RPMI7951 (cell line): ENCODE results near the gene USF3. TPM values are rescaled to one million over a fixed set of nuclear protein-coding genes. Genes with fewer than 3 reads are reported as not detected.
"Not testable (repeated sequence)": the region's sequence is repeated elsewhere in the genome, so short reads cannot be mapped to it uniquely, and the experiment has no call there.

Source experiments
- DNase-seq: peaks from one replicate; pipeline ENCODE4 v3.0.0-alpha.2; 2012; ENCODE audit warnings: low read depth
- total RNA-seq: library from RNA; depleted of rRNA; stranded (reverse); fragments of >200 nt; shearing (Covaris generic); gene quantifications from 2 replicates; pipeline ENCODE4 v1.2.3, GENCODE V29; 2014

USF3 gene
- total RNA-seq, 1 experiment from 2014 or later = 10.6 TPM

GRCh38 chr3:113654851-113655250 is 41.6 kb downstream of the USF3 start:
- DNase-seq = no peak

DNA sequence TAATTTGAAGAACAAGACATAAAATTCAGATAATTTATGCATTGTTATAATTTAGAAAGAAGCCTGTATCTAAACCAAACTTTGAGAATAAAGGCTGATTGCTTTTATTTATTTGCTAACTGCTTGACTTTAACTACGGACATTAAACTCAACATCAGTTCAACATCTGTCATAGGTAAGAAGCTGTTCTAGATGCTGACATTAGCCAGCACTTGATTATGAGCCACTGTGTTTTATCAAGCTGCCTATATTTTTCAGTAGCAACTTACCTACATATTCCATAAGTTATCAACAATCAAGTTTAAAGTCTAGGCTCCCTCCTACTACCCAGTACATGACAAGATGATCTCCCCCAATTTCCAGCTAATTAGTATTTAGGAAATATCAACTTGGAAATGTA is 42.1 kb downstream of the USF3 start:
- DNase-seq = no peak

DNA sequence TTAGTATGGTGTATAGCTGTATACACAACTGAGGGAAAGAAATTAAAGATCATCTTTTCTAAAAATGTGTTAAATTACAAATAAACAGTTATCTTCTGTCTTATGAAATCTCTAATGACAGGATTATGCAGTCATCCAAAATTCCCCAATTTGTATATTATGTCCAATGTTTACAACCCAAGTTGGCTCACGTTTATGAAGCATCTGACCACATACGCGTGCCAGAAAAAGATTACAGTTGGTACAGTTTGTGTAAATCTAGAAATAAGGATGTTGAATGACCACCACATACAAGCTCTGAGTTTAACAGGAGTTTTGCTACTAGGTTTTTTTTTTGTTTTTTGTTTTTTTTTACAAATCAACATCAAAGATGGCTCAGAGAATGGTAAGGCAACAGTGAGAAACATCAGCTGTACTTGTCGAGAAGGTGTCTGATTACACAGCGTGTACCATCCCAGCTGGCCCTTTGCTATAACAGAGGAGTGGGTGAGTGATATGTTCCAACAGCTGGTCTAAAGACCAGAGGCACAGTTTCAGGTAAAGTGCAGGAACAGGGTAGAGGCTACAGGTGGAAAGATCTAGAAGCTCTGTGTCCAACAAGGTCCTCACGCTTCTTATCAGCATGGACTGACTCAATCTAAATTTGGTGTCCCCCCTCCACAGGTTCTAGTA is 47.1 kb downstream of the USF3 start:
- no peak for DNase-seq

DNA sequence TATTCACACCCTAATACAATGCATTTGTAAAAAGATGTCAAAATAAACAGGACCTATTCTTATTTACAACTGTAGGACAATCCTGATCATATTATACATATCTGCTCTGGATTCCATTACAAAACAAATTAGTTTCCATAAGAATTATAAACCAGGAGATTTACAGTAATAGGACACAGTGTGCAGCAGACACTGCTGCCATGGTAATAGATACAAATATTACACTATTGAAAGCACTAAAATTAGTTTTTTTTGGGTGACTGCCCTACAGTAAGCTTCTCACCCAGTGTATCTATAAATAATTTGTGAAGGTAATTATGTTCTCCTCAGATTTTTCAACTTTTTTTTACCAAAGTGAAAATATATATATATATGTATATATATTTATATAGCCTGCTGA is 47.9 kb downstream of the USF3 start:
- DNase-seq = no peak

- no peak for DNase-seq
These were observed 52.9 kb downstream of the USF3 start for GRCh38 chr3:113643583-113643982.

DNA sequence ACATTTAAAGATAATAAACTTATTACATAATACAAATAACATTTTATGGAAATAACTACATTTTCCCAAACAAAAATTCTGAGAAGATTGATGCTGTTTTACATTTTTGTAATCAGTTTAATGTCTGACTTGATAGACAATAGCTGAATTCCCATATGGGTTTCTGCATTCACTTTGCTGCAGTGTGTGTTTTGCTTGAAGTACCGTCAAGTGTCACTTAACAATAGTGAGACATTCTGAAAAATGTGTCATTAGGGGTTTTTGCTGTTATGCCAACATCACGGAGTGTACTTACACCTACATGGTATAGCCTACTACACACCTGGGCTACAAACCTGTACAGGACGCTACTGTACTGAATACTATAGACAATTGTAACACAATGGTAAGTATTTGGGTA is 57.5 kb downstream of the USF3 start:
- no peak for DNase-seq

DNA sequence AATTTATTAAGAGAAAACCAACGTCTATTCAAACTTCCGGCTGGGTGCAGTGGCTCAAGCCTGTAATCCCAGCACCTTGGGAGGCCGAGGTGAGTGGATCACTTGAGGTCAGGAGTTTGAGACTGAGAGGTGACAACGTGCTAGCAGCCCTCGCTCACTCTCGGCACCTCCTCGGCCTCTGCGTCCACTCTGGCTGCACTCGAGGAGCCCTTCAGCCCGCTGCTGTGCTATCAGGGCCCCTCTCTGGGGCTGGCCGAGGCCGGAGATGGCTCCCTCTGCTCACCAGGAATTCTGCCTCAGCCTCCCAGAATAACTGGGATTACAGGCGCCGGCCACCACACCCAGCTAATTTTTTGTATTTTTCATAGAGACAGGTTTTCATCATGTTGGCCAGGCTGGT is 58.7 kb downstream of the USF3 start:
- no peak for DNase-seq

- not testable (repeated sequence) for DNase-seq
These were observed 60.4 kb downstream of the USF3 start for GRCh38 chr3:113636034-113636433.

- no peak for DNase-seq
These were observed 61.5 kb downstream of the USF3 start for GRCh38 chr3:113634782-113635474.

DNA sequence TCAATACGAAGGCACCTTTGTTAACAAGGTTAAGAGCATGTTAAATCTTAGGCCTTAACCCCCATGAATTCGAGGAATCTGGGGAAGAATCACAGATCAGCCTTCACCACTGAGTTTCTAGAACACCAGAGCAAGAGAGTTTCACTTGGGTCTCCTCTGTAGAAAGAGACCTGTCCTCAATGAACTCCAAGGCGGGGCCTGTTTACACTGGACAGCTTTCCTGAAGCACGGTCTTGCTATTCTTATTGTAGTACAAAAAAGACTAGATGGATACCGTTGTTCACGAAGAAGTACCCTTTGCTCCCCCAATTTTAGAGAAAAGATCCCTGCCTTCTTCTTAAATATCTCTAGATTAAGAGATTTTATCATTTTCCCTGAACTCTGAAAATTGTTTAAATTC is 64.9 kb downstream of the USF3 start:
- DNase-seq = no peak

DNA sequence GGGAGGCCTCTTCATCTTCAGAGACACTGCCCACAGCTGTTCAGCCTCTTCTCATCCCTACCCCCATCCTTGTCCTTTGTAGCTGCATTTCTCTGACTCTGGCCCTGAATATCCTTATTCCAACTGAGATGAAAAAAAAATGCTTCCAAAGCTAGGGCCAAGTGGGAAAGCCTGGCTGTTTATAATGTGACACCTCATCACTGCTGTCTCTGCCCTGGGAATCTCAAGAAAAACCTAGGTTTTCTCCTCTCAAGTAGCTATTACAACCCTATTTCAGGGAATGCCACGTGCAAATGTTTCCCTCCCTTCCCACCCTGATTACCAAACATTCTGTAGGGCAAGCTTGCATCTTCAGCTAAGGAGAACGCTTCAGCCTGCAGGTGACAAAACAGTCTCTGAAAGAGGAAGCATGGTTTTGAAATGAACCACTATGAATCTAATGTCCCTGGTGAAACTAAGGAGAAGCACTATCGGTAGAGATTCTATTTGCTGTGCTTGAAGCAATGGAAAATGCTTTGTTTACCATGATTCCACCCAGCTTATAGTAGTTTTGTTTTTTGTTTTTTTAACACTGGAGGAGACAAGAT is 65.4 kb downstream of the USF3 start:
- no peak for DNase-seq

GRCh38 chr3:113629584-113630421 is 66.6 kb downstream of the USF3 start:
- DNase-seq = no peak

- no peak for DNase-seq
These were observed 67.7 kb downstream of the USF3 start for GRCh38 chr3:113628788-113629187.

DNA sequence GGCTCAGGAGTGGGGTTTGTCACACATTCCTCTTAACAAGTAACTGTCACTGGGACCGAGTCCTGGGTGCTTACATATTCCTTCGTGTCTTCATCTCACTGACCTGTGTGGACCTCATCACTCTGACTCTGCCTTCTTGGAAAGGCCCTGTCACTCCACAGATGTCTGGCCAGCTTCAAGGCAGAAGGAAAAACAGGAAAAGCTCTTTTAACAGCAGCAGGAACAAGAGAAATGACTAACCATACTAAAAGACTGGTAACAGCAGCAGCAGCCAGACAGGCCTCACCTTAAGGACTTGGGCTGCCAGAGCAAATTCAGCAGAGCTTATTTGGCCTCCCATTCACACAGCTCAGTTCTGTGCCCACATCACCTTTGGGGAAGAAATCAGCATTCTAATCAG is 68.1 kb downstream of the USF3 start:
- DNase-seq = no peak

DNA sequence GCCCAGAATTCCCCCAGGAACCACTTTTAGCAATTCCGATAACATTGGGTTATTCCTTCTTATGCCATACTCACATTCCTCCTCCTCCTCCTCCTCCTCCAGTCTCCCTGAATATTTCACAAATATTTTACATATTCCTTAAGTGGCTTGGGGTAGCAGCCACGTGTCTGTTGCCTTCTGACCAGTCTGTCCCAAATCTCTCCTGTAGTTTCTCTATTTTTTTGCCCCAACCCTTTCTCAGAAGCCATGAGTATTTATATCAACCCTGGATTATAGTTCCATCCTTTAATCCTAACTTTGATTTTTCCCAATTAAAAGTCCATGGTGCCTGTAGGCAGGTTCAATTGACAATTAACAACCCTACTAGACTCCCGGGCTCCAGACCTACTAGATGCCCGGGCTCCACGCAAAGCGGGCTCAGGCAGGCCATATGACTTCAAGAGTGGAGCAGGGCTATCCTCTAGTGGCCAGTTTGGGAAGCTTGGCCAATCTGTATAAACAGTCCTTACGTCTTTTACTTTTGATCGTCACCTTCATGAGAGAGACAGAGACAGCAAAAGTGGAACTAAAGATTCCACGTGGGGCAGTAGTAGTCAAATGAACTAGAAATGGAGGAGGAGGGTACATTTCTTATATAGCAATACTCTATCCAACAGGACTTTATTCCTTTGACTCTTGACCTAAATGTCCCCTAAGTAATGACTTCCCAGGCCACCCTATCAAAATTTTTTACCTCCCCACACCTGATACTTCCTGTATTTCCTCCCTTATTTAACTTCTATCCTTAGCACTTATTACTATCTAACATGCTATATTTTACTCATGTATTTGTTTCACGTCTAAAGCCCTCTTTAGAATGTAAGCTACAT is 69.7 kb downstream of the USF3 start:
- peak; percentile 76 for DNase-seq

- DNase-seq = peak; percentile 10
These were observed 70.6 kb downstream of the USF3 start for GRCh38 chr3:113625834-113626233.

DNA sequence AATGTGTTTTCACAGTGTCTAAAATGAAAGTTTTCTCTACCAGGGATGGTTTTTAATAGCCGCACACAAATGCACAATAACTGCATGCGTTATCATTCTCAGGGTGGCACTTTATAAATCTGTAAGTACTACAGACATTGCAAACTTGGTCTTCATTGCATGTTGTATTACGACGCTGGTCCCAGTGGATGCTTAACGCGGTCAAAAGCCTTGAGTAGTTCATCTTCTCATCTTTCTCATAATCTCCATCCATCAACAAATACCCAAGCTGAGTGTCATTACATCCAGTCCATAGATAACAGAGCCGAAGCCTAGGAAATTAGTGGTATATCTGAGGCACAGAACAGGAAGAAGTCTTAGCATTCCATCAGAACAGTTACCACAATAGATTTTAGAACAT is 72.6 kb downstream of the USF3 start:
- no peak for DNase-seq

DNA sequence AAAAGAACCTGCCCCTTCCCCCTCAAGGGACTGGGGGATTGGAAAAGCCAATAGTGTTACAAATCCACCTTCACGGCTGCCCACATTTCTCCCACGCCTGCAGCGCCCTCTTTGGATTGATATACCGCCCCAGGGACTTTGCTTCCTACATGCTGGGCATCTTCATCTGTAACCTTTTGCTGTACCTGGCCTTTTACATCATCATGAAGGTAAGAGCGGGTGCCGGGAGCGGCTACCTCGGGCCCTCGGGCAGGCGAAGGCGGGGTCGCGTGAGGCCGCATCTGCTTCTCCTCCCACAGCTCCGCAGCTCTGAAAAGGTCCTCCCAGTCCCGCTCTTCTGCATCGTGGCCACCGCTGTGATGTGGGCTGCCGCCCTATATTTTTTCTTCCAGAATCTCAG is 73.1 kb downstream of the USF3 start:
- no peak for DNase-seq

DNA sequence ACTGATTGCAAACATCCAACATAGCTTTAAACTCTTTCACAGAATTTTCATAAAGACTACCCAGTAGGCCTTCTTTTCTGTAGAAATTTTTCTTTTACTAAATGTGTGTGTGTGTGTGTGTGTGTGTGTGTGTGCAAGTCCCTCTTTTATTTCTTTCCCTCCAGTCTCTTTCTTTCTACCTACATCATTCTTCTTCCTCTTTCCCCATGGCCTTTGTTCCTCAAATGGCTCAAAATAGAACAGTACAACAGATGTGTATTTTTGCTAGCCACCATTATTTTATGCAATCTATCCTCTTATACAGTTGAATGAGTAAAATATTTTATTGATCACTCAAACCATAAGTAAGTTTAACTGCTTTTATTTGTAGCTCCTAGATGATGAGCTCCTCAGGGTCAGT is 76.4 kb downstream of the USF3 start:
- no peak for DNase-seq

DNA sequence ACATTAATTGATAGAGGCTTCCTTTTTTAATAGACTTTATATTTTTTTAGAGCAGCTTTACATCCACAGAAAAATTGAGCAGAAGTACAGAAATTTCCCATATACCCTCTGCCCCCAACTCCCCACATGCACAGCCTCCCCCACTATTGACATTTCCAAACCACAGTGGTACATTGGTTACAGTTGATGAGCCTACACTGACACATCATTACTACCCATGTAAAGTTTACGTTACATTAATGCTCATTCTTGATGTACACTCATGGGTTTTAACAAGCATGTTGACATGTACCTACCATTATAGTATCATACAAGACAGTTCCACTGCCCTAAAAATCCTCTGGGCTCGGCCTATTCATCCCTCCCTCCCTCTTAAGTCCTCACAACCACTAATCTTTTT is 78.7 kb downstream of the USF3 start:
- no peak for DNase-seq

GRCh38 chr3:113615976-113616375 is 80.5 kb downstream of the USF3 start:
- DNase-seq = no peak
